GM10266 (cell line): Measurements from ENCODE around the gene CFAP210.

Source experiments
- DNase-seq: peaks from one replicate; pipeline ENCODE4 v3.0.0; 2012; ENCODE audit errors: extremely low spot score
- TF ChIP-seq, protein P1 (sequence below): IDR thresholded peaks from 2 replicates; pipeline ENCODE4 v1.5.1; 2012; ENCODE audit warnings: mild to moderate bottlenecking, low read depth; ENCODE audit not compliant: control insufficient read depth, insufficient read depth; ENCODE audit errors: missing control alignments

CFAP210 gene

DNA sequence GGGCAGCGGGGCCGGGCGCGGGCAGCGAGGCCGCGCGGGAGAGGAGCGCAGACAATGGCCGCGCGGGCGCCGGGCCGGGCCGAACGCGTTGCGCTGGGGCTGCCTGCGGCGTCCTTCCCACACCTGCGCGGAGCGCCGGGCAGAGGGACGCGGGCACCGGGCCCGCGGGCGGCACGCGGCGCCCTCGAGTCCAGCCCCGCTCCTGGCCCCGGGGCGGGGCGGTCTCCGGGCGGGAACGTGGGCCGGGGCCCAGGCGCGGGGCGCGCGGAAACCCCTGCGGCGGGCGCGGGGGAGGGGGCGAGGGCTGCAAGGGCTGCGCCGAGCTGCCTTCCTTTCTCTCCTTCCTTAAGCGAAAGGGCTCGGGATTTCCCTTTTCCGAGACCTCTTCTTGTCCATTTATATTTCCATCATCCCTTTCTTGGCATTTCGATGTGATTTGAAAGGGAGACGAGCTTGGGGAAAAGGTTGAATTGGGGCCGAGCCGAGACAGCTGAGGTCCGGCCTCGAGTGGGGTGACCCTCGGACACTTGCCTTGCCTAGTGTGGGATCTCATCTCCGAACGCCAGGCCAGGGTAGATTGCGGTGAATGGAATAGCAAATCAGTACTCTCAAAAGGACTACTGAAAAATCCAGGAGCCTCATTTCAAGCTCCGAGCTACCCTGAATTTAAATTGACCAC, 40.1 kb upstream of the CFAP210 start:
- DNase-seq: peak; percentile 63
- TF ChIP-seq, protein P1, sequence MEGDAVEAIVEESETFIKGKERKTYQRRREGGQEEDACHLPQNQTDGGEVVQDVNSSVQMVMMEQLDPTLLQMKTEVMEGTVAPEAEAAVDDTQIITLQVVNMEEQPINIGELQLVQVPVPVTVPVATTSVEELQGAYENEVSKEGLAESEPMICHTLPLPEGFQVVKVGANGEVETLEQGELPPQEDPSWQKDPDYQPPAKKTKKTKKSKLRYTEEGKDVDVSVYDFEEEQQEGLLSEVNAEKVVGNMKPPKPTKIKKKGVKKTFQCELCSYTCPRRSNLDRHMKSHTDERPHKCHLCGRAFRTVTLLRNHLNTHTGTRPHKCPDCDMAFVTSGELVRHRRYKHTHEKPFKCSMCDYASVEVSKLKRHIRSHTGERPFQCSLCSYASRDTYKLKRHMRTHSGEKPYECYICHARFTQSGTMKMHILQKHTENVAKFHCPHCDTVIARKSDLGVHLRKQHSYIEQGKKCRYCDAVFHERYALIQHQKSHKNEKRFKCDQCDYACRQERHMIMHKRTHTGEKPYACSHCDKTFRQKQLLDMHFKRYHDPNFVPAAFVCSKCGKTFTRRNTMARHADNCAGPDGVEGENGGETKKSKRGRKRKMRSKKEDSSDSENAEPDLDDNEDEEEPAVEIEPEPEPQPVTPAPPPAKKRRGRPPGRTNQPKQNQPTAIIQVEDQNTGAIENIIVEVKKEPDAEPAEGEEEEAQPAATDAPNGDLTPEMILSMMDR: no peak

DNA sequence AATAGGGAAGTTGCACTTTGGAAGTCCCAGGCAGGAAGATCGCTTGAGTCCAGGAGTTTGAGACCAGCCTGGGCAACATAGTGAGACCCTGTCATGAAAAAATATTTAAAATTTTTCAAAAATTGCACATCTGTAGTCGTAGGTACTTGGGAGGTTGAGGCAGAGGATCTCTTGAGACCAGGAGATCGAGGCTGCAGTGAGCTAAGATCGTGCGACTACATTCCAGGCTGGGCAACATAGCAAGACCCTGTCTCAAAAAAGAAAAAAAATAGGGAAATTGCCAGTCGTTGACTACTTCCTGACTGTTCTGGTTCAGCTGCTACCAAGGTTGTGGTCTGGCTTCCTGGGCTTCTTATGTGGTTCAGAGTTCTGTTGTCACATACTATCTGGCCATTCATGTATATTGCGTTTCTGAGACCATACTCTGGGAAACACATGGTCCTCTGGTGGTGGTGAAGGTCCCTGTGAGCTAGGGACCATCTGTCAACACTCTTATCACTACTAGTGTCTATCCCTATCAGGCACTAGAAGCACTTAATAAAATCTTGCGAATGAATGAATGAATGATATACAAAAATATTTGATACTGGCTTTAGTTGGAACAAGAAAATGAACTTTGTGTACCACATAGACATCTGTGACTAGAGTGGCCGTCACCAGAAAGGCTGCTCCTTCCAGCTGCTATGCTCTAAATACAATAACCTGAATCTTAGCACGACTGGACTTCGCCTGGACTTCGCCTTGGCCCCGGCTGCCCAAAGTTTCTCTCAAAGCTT, 38.6 kb upstream of the CFAP210 start:
- TF ChIP-seq, protein P1: no peak
- no peak for DNase-seq

DNA sequence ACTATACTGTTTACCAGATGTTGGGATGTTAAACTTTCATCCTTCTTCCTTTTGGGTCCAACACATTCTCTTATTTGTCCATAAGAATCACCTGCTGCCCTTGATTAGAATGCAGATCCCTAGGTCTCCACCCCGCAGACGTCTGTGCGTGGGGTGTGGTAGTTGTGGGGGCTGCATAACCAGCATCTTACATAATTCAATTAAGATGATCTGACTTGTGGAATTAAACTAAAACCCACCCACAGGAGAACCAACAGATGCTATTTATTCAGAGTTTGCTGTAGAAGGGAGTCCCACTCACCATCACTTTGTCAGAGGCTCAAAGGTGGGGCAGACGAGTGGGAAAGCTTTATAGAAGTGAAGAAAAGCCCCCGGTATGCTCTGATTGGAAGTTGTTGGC, 37.9 kb upstream of the CFAP210 start:
- TF ChIP-seq, protein P1: no peak
- no peak for DNase-seq

DNA sequence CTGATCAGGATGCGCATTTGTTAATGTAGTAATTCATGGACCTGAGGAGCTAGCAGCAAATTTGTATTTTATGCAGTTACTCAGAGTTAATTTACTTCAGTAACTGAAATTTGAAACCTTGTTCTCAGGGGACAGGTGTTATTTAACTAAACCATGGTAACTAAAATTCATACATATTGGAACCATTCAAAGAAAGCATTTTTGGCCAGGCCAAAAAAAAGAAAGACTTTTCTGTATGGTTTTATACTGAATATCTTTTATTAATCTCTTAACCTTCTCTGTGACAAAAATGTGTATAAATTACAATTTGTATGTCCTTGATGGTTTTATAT, 35.0 kb upstream of the CFAP210 start:
- no peak for DNase-seq
- TF ChIP-seq, protein P1: no peak

DNA sequence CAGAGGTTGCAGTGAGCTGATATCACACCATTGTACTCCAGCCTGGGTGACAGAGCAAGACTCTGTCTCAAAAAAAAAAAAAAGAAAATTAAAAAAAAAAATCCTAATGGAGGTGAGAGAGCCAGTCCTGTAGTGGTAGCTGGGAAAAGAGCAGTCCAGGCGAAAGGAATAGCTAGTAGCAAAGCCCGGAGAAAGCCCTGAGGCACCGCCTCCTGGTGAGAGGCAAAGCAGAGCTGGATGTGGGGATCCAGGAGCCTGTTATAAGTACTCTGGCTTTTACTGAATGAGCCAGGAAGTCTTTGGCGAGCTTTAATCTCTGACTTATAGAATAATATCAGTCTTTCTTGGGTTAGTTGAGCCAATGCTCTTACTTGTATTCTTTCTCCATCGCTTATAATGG, 32.9 kb upstream of the CFAP210 start:
- DNase-seq: no peak
- TF ChIP-seq, protein P1: no peak

DNA sequence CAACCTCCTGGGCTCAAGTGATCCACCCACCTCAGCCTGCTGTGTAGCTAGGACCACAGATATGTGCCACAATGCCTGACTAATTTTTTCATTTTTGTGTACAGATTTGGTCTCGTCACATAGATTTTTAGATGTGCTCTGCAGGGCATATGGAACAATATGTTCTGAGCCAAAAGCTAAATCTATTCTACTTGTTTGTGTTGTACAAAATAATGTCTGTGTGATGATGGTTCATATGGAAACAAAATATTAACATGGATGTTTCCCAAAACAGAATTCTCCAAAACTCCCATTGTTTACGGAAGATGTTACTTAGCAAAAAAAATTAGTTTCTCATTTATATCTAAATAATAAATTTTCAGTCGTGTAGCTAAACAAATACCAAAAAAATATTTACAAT, 26.8 kb upstream of the CFAP210 start:
- DNase-seq: no peak
- TF ChIP-seq, protein P1: no peak

DNA sequence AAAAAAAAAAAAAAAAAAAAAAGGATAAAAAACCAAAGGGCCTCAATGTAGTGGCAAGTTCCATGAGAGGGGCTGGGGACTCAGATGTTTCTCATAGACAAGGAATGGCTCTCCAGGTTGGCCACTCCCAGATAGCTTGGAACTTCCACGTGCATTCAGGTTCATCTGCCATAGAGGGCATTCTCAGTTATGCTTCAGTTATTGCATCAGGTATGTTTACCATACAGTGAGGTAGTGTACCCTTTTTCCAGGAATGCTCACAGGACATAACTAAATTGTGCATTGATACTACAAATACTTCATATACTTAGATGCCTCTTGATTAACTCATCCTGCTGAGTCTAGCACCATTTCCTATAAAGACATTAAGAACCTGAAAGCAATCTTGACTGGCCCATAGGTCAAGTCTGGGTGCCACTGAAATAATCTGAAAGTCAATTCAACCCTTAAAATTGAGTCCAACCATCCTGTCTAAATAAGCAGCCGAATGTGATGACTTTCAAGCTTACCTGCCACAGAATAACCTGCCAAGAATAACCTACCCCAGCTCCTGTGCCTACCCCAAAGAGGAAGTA, 24.8 kb upstream of the CFAP210 start:
- DNase-seq: no peak
- TF ChIP-seq, protein P1: no peak
